NK-92 (cell line): ENCODE data around the gene FBXL13.
"Not testable (repeated sequence)": the region's sequence is repeated elsewhere in the genome, so short reads cannot be mapped to it uniquely, and the experiment has no call there.

Source experiments
- DNase-seq: peaks from one replicate; lab custom pipeline; 2025; ENCODE audit not compliant: unreplicated experiment; lab: John Stamatoyannopoulos, UW

FBXL13 gene

DNA sequence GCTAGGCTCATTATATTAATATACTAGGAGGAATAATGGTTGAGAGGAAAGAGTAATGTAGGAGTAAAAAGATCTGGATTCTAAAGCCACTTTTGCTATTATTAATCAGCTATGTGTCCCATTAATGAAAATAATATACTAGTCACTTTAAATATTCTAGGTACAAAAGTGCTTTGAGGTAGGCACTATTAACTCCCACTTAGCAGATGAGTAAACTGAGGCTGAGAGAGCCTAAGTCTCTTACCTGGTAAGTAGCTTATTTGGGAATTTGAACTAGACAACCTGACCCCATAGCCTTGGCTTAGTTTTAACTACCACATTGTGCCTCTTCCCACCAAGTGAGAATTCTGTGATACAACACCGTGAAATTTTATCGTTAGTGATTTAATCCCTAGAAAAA is 6.3 kb upstream of the FBXL13 start:
- no peak for DNase-seq

DNA sequence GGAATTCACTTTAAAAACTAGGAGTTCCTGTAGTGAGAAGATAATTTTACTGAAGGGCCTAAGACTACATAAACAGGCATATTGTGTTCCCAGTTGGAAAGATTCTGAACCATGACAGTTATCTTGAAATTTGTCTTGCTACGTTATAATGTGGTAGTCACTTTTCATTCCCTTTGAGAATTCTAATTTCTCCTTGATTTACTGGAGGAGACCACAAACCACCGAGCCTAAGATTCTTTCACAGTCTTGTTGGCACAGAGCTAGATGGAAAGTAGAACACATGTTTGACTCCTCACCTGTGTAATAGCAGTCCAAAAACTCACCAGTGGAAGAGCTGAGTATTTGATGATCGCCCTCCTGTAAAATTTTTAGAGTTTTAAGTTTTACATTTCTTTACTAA is 5.2 kb upstream of the FBXL13 start:
- no peak for DNase-seq

DNA sequence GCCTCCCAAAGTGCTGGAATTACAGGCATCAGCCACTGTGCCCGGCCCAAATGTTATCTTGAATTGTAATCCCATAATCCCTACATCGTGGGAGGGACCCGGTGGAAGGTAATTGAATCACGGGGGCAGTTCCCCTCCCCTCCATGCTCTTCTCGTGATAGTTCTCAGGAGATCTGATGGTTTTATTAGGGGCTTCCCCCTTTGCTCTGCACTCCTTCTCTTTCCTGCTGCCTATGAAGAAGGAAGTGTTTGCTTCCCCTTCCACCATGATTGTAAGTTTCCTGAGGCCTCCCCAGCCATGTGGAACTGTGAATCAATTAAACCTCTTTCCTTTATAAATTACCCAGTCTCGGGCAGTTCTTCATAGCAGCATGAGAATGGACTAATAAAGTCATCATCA is 3.6 kb upstream of the FBXL13 start:
- not testable (repeated sequence) for DNase-seq

DNA sequence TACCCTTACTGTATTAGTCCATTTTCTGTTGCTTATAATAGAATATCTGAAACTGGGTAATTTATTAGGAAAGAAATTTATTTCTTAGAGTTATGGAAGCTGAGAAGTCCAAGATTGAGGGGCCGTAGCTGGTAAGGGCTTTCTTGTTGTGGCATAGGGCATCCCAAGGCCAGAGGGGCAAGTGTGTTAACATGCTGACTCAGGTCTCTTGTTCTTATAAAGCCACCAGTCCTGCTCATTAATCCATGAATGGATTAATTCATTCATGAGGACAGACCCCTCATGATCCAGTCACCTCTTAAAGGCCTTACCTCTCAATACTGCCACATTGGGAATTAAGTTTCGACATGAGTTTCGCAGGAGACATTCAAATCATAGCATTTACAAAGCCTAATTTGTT is 2.7 kb upstream of the FBXL13 start:
- DNase-seq: no peak

DNA sequence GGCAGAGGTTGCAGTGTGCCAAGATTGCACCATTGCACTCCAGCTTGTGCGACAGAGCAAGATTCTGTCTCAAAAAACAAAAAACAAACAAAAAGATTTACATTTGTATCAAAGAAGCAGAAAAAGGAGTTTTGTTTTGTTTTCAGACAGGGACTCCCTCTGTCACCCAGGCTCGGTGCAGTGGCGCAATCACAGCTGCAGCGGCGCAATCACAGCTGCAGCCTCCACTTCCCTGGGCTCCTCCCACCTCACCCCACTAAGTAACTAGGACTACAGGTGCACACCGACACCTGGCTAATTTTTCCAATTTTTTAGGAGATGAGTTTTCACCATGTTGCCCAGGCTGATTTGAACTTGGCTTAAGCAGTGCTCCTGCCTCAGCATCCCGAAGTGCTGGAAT is 2.2 kb upstream of the FBXL13 start:
- no peak for DNase-seq

DNA sequence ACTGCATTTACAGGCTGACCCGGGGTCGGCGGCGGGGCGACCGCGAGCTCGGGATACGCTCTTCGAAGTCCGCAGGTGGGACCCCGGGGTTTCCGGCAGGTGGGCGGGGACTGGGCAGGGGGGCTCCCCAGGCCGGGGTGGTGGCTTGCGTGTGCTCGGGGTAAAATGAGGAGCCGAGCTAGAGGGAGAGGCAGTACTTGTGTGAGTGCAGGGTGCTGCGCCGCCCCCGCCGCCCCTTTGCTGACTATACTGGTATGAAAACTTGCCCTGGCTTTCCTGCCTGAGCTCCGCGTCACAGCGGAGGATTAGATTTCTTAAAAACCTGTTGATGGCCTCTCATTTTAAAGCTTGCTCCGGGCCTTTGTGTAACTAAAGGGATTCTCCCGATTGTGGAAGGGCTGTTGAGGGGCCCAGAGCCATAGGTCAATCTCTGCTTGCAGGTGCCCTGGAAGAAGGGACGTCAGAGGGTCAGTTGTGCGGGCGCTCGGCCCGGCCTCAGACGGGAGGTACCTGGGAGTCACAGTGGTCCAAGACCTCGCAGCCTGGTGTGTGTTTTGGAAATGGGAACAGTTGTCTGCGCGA is 832 bp upstream of the FBXL13 start:
- no peak for DNase-seq

DNA sequence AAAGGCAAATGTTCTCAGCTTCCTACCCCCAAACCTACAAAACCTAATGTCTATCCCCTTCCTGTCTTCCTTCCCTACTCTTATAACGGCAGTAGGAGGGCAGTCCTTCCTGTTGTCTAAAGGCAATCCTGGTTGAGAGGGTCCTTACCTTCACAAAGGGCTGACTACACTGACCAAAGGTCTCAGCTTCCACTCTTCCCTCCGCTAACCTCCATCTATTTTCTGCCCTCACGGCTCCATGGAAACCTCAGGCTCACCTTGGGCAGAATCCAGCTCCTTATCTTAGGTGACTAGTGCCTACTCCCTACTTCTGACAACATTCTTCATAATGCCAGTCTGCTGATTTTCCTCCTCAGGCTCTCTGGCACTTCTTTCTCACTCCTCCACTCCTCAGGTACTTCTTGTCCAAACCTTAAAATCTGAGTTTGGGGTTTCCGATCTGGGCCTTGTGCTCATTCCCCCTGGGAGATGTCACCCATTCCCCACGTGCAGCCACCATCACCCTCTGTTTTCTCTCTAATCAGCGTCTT is 542 bp downstream of the FBXL13 start:
- no peak for DNase-seq

DNA sequence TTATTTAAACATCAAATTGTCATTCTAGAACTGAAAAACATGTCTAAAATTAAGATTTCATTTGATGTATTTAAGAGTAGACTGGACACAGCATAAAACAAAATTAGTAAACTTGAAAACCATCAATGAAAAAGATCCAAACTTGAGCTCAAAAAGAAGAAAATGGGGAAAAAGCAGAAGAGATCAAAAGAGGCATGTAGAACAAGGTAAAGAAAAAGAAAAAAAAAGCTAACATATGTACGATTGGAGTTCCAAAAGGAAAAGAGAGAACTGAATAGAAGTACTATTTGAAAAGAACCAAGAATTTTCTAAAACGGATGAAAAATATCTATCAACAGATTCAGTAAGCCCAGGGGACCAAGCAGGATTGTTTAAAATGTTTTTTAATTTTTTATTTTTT is 3.6 kb downstream of the FBXL13 start:
- no peak for DNase-seq

DNA sequence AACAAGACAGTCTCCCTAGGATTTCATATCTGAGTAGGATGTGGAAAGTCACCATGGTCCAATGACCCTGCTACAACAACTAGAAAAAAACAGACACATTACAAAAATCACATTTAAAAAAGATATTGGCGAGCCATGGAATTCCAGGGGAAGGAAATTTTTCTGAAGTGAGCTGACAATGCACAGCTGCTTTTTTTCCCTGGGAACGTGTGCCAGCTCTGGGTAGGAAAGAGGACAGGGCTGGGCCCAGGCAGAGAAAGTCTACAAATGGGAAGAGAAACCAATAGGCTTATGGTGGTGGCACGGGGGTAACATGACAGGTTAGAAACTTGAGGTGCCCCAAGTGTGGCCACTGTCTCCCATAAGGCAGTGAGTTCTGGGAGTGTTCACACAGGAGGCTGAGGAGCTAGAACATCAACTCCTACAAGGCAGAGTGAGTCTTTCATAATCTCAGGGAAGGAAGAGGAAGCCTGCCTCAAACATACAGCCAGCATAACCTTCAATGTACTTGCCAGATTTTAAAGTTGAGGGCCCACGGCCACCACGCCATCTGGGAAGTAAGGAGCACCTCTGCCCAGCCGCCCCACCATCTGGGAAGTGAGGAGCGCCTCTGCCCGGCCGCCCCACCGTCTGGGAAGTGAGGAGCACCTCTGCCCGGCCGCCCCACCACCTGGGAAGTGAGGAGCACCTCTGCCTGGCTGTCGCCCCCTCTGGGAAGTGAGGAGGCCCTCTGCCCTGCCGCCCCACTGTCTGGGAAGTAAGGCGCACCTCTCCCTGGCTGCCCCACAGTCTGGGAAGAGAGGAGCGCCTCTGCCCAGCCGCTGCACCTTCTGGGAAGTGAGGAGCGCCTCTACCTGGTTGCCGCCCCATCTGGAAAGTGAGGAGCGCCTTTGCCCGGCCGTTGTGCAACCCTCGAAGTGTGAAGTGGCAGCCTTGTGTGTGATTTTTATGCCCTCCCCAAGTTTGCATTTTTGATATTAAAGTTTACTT is 5.9 kb downstream of the FBXL13 start:
- DNase-seq: no peak

DNA sequence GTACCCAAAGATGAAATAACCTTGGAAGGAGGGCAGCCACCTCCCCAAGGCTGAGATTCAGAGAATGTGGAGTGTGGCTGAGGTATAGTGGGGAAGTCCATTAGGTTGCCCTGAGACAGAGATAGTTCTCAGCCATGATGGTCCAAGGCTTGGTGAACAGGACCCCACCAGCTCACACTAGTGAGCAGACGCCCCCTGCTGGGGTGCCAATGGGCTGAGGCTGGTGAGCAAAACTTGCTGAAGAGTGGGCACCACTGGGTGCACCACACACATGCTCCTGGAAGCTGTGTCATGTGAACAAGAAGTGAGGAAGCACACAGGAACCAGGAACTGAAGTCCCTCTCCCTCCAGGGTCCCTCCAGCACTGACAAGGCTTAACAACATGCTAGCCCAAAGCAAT is 8.9 kb downstream of the FBXL13 start:
- no peak for DNase-seq

DNA sequence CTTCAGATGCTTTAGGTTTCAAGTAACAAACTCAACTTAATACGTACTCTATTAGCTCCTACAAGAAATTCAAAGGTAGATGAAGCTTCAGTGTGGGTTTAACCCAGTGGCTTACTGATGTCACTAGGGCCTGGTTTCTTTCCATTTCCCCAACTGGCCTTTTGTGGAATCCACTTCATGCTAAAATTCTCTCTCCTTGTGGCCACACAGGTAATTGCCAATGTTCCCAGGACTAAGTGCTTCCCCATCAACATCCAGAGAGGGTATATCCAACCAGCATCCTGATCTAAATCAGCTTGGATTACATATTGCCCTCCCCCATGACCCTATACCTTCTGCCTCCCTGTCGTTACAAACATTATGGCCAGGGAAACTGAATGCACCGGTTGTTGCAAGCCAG is 10.7 kb downstream of the FBXL13 start:
- no peak for DNase-seq

DNA sequence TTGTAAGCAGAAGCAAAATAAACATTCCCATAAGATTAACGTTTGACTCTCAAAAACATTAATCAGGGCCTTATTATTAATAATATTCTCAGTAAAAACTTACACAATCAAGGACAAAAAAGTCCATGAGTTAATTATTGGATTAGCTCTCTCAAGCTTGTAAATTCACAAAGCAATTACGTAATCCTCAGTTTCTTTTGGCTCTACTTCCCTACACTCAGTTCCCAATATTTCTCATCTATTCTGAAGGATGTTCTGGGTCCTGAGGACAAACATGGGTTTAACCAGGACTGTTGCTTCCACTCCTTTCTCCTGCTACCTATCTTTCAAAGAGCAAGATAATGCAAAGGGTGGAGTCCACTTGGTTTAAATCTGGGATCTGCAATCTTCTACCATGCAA is 15.1 kb downstream of the FBXL13 start:
- DNase-seq: no peak

DNA sequence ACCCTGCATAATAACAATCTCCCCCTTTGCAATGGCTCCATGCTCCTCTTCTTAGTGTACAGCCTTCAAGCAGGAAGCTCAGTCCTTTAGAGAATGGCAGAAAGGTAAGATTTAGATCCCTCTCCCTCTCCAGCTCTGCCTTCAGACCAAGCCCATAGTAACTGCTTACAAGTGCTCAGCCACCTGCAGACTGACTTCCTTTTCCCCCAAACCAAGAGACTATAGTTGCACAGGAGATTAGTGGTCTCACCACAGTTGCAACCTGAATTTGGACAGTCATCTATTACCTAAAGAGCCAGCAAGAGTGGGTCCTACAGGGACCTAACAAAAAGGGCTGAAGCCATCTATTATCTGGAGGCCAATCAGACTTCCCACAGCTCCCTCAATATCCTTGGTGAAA is 16.5 kb downstream of the FBXL13 start:
- no peak for DNase-seq

DNA sequence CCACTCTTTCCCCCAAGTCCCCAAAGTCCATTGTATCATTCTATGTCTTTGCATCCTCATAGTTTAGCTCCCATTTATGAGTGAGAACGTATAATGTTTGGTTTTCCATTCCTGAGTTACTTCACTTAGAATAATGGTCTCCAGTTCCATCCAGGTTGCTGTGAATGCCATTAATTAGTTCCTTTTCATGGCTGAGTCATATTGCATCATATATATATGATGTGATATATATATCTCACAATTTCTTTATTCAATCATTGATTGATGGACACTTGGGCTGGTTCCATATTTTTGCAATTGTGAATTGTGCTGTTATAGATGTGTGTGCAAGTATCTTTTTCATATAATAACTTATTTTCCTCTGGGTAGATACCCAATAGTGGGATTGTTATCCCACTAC is 18.6 kb downstream of the FBXL13 start:
- DNase-seq: not testable (repeated sequence)

DNA sequence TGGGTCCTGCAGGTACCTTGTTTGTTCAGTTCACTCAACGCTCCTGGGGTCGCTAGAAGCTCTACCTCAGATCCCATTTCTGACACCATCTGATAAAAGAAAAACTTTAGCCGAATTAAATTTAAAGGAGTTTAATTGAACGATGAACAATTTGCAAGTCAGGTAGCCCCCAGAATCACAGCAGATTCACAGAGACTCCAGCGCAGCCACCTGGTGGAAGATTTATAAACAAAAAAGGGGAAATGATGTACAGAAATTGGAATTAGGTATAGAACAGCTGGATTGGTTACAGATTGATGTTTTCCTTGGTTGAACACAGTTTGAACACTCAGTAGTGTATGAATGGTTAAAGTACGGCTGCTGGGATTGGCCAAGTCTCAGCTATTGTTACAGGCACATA is 23.1 kb downstream of the FBXL13 start:
- DNase-seq: no peak

DNA sequence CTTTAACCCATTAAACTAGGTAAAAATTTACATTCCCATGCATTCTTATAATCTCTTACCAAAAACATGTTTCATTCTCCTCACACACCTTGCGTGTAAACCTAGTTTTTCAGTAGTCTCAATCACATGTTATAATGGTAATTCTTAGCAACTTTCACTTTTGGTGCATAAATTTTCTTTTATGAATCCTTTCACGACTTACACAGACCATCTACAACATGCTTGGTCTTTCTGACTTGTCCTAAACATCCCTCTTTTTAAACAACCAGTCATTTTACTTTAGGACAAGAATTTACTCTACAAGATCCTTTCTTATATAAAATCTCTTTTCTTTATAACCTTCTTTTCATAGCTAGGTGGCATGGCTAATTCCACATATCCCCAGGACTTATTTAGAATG is 25.8 kb downstream of the FBXL13 start:
- no peak for DNase-seq

DNA sequence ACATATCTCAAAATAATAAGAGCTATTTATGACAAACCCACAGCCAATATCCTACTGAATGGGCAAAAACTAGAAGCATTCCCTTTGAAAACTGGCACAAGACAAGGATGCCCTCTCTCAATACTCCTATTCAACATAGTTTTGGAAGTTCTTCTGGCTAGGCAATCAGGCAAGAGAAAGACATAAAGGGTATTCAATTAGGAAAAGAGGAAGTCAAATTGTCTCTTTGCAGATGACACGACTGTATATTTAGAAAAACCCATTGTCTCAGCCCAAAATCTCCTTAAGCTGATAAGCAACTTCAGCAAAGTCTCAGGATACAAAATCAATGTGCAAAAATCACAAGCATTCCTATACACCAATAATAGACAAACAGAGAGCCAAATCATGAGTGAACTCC is 32.8 kb downstream of the FBXL13 start:
- not testable (repeated sequence) for DNase-seq

DNA sequence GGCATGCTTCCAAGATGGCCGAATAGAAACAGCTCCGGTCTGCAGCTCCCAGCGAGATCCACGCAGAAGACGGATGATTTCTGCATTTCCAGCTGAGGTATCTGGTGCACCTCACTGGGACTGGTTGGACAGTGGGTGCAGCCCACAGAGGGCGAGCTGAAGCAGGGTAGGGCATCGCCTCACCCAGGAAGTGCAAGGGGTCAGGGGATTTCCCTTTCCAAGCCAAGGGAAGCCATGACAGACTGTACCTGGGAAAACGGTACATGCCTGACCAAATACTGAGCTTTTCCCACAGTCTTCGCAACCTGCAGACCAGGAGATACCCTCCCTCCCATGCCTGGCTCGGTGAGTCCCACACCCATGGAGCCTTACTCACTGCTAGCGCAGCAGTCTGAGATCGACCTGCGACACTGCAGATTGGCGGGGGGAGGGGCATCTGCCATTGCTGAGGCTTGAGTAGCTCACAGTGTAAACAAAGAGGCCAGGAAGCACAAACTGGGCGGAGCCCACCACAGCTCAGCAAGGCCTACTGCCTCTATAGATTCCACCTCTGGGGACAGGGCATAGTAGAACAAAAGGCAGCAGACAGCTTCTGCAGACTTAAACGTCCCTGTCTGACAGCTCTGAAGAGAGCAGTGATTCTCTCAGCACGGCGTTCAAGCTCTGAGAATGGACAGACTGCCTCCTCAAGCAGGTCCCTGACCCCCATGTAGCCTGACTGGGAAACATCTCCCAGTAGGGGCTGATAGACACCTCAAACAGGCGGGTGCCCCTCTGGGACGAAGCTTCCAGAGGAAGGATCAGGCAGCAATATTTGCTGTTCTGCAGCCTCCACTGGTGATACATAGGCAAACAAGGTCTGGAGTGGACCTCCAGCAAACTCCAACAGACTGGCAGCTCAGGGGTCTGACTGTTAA is 36.5 kb downstream of the FBXL13 start:
- DNase-seq: not testable (repeated sequence)

DNA sequence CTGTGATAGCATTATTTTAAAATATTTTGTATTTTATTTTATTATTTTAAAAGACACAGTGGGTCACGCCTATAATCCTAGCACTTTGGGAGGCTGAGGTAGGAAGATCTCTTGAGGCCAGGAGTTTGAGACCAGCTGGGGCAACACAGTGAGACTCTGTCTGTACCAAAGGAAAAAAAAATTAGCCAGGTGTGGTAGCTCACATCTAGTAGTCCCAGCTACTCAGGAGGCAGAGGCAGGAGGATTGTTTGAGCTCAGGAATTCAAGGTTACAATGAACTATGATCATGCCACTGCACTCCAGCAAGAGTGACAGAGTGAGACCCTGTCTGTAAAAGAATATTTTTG is 37.1 kb downstream of the FBXL13 start:
- DNase-seq: no peak

DNA sequence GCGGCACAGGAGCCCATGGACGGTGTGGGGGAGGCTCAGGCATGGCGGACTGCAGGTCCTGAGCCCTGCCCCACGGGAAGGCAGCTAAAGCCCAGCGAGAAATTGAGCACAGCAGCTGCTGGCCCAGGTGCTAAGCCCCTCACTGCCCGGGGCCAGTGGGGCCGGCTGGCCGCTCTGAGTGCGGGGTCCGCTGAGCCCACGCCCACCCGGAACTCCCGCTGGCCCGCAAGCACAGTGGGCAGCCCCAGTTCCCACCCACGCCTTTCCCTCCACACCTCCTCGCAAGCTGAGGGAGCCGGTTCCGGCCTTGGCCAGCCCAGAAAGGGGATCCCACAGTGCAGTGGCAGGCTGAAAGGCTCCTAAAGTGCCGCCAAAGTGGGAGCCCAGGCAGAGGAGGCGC is 40.3 kb downstream of the FBXL13 start:
- DNase-seq: not testable (repeated sequence)

DNA sequence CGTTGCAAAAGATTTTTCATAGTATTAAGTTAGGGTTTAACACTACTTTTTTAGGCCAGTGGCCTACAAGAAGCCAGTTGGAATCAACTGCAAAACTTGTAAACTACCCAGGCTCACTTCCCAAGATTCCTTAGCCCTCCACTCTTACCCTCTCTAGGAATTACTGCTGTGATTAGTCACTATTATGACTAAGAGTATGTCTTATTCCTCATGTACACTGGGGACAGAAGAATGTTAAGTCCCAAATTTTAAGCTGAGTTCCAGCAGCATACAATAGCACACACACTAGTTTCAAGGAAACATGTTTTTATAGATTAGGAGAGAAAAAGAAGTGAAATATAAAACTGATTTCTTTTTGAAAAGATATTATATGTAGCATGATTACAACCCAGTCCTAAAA is 42.8 kb downstream of the FBXL13 start:
- DNase-seq: no peak
